GM19099 (cell line): ENCODE measurements around the gene TAF9B.

Source experiments
- POLR2A ChIP-seq: IDR thresholded peaks from 3 replicates; pipeline ENCODE4 v1.6.1; 2011; ENCODE audit warnings: low read depth; ENCODE audit not compliant: insufficient read length; ENCODE audit errors: extremely low read depth

Gene TAF9B

GRCh38 chrX:78139160-78140123, at the start of gene TAF9B:
TSS of gene TAF9B (minus strand) at chrX:78139650. CDS start at chrX:78139611, 39 bp downstream.
- TF ChIP-seq POLR2A: peak; percentile 49

DNA sequence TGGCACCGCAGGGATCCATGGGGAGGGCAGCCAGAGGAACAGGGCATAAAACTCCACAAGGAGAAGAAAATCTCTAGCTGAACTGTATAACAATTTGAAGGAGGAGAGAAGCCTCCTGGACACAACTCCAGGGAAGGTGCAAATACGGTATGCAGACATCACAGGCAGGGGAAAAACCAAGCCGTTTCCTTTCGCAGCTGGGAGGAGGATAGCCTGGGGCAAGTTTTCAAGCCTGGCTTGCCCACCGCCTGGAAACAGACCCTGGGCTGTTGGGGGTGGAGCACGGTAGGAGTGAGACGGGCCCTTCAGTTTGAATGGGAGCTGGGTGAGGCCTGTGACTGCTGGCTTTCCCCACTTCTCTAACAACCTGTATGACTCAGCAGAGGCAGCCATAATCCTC, 43.4 kb upstream of the TAF9B start:
- TF ChIP-seq POLR2A: no peak

DNA sequence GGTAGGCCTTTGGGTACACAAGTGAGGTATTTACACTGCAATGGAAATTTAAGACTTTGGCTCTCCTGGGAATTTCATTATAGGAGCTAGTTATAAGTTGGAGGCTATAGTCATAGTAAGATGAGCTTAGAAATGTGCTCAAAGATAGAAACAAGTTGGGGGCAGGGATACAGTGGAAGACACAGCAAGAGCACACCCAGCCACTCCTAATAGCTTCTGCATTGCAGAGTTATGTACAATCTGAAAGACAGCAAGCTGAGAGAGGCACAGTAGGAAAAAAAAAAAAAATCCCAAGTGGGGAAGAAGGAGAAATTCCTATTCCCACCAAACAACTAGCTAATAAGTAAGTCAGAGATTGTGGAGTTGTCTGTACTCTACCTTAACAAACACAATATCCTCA, 41.9 kb upstream of the TAF9B start:
- no peak for TF ChIP-seq POLR2A

GRCh38 chrX:78168065-78168464, 28.6 kb upstream of the TAF9B start:
- no peak for TF ChIP-seq POLR2A

DNA sequence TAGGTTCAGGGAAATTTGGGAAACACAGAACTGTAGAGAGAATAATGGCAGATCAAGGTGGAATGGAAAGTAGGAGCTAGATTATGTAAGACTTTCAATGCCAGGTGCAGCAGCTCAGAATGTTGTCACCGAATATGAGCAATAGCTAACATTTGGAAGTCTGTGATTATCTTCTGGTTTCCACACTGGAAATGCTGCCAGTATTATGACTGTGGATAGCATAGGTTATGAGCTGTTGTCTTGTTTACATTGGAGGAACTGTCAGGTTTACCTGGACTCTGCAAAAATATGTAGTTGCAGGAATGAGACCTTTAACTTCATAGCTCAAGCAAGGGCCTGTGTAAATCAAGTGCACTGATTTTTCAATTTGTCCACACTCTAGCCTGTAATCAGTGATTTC, 26.0 kb upstream of the TAF9B start:
- no peak for TF ChIP-seq POLR2A

GRCh38 chrX:78140206-78140605, 756 bp upstream of the TAF9B start:
- TF ChIP-seq POLR2A: no peak

GRCh38 chrX:78133238-78133960, 6.1 kb downstream of the TAF9B start:
- TF ChIP-seq POLR2A: no peak

GRCh38 chrX:78131117-78131516, 8.3 kb downstream of the TAF9B start:
- TF ChIP-seq POLR2A: no peak

DNA sequence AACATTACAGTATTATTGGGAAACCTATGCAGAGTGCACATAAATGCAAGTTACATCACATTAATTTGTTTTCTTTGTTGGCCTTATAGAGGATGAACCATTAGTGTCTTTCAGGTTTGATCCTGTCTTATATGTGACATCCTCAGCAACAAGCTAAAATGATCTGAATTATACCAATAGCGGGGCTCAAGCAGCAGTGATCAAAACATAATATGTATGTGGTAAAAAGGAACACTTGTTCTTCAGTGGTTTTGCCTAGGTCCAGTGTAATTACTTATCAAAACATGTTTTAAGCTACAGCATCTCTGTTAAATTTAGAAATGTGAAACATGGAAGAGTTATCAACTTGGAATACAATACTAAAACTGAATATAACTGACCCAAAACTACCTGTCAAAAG, 9.1 kb downstream of the TAF9B start:
- no peak for TF ChIP-seq POLR2A

- no peak for TF ChIP-seq POLR2A
These were observed 9.7 kb downstream of the TAF9B start for GRCh38 chrX:78129714-78130113.

GRCh38 chrX:78125148-78125547, 14.3 kb downstream of the TAF9B start:
- no peak for TF ChIP-seq POLR2A

DNA sequence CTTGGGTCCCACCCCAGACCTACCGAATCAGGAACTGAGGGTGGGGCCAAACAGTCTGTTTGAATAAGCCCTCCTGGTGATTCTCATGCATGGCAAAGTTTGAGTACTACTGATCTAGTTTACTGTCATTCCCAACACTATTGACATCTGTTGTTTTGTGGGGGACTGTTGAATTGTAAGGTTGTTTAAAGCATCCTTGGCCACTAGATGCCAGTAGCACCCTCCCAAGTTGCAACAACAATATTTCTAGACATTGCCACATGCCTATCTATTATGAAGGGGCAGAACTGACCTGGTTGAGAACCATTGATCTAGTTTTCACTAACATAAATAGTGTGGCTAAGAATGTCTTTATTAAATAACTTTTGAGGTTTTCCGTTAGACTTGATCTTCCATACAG, 15.1 kb downstream of the TAF9B start:
- no peak for TF ChIP-seq POLR2A

DNA sequence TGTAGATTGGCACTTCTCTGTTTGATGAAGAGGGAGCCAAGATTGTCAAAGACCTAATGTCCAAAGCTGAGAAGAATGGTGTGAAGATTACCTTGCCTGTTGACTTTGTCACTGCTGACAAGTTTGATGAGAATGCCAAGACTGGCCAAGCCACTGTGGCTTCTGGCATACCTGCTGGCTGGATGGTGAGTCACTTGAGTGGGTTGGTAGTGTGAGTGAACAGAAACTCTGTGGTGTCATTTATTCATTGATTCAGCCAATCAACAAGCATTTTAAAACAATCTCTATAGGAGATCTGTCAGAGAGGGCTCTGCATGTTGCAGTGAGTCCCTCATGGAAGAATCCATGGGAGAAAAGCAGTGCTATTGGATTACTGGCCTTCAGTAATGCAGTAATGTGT, 16.3 kb downstream of the TAF9B start:
- no peak for TF ChIP-seq POLR2A

GRCh38 chrX:78119521-78120227, 19.8 kb downstream of the TAF9B start:
- TF ChIP-seq POLR2A: no peak

DNA sequence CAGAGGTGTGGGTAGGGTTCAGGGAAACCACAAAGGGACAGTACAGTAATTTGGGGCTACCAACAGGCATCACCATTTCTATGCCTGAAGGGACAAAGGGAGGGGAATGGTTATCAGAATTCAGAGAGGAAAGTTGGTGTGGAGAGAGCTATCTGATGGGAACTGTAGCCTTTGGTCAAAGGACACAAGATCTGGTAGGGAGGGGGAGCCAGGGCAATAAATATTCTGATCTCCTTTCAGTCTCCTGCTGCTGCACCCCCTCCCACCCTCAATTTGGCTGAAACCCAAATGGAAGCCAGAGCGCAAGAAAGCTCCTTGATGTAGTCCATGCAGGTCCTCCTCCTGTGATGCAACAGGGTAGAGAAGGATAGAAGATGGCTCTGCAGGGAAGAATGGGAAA, 20.8 kb downstream of the TAF9B start:
- no peak for TF ChIP-seq POLR2A
